PFSK-1 (cell line): ENCODE data around the gene RALGAPB.

Experiments used
- FOXP2 ChIP-seq: optimal IDR thresholded peaks from 2 replicates; pipeline ENCODE3; 2011; ENCODE audit warnings: borderline replicate concordance, control low read depth, inconsistent platforms; ENCODE audit not compliant: insufficient read depth; ENCODE audit errors: extremely low read length, extremely low read depth
- POLR2AphosphoS5 ChIP-seq: IDR thresholded peaks from 2 replicates; pipeline ENCODE4 v1.6.1; 2012; ENCODE audit warnings: low read depth, mild to moderate bottlenecking, control low read depth, low read length, moderate library complexity
- SIN3A ChIP-seq: IDR thresholded peaks from 2 replicates; pipeline ENCODE4 v1.6.1; 2012; ENCODE audit warnings: mild to moderate bottlenecking, low read length, moderate library complexity, borderline replicate concordance; ENCODE audit not compliant: insufficient read depth
- TAF1 ChIP-seq: IDR thresholded peaks from 2 replicates; pipeline ENCODE4 v1.6.1; 2012; ENCODE audit warnings: low read length, control low read depth, borderline replicate concordance; ENCODE audit not compliant: insufficient read depth
- TF ChIP-seq, protein P1 (sequence below), 2 experiments: IDR thresholded peaks; 2 replicates each; pipeline versions ENCODE4 v1.6.1 to v1.8.0; 2011 to 2012; ENCODE audit warnings: low read depth in 2 of 2, low read length in 2 of 2, control low read depth in 1 of 2, inconsistent platforms in 1 of 2, mild to moderate bottlenecking in 1 of 2, moderate library complexity in 1 of 2; ENCODE audit not compliant: insufficient read depth in 1 of 2

RALGAPB gene

DNA sequence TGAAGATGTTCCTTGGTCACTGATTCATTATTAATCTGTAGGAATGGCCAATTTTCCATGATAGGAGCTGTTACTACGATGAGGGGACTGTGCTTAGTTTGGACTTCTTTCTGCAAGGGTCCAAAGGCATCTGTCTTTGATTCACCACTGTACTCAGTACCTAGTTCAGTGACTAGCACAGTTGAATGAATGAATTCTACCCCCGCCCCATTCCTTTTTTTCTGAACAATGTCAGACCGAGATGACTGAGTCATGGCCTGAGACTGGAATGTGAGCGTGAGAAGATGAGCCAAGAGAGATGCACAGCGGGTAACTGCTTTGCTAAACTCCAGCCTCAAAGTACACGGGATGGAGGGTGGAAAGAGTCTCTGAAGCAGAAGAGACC, 37.1 kb upstream of the RALGAPB start:
- TF ChIP-seq SIN3A (no peak), TAF1 (no peak), POLR2AphosphoS5 (no peak)
- TF ChIP-seq, protein P1, sequence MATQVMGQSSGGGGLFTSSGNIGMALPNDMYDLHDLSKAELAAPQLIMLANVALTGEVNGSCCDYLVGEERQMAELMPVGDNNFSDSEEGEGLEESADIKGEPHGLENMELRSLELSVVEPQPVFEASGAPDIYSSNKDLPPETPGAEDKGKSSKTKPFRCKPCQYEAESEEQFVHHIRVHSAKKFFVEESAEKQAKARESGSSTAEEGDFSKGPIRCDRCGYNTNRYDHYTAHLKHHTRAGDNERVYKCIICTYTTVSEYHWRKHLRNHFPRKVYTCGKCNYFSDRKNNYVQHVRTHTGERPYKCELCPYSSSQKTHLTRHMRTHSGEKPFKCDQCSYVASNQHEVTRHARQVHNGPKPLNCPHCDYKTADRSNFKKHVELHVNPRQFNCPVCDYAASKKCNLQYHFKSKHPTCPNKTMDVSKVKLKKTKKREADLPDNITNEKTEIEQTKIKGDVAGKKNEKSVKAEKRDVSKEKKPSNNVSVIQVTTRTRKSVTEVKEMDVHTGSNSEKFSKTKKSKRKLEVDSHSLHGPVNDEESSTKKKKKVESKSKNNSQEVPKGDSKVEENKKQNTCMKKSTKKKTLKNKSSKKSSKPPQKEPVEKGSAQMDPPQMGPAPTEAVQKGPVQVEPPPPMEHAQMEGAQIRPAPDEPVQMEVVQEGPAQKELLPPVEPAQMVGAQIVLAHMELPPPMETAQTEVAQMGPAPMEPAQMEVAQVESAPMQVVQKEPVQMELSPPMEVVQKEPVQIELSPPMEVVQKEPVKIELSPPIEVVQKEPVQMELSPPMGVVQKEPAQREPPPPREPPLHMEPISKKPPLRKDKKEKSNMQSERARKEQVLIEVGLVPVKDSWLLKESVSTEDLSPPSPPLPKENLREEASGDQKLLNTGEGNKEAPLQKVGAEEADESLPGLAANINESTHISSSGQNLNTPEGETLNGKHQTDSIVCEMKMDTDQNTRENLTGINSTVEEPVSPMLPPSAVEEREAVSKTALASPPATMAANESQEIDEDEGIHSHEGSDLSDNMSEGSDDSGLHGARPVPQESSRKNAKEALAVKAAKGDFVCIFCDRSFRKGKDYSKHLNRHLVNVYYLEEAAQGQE (IDR thresholded peaks at IDR 0.05; ENCODE audit: insufficient read depth in 1 of 2, low read depth in 2 of 2, low read length in 2 of 2), result no peak

DNA sequence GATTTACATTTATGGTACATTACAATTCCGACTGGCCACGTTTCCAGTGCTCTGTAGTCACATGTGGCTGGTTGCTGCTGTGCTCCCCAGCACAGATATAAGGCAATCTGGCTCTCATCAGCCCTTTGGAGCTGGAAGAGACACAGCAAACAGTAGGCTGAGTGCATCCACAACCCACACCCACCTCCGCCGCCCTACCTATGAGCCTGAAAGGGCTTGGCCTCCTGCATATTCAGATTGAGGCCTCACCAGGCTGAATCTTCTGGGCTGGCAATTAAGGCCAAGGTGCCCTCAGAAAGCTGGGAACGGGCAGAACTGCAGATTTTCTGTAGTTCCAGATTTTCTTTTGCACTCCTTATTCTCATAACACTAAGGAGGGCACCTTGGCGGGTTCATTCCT, 34.8 kb upstream of the RALGAPB start:
- TF ChIP-seq, protein P1 (IDR thresholded peaks at IDR 0.05; ENCODE audit: insufficient read depth in 1 of 2, low read depth in 2 of 2, low read length in 2 of 2), result no peak
- no peak for TF ChIP-seq TAF1
- TF ChIP-seq POLR2AphosphoS5, result no peak
- TF ChIP-seq SIN3A, result no peak
- TF ChIP-seq FOXP2, result no peak

DNA sequence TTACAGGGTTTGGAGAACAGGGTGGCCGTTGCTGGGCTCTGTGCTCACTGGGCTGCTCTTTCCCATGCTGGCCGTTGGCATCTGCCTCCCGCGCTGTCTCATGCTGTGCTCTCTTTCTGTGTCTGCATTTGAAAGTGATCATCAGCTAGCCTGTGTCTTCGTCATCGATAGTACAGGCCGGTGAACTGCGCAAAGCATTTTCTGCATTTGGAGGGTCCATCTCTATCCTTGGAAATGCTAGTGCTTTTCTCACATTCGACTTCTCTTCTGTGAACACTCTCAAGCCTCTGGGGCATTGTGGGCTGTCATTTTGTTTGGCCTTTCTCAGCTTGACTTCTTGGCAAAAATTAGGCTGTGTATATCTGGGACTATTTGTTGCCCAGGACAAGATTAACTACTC, 30.7 kb upstream of the RALGAPB start:
- TF ChIP-seq FOXP2 (no peak), POLR2AphosphoS5 (no peak), SIN3A (no peak), TAF1 (no peak)
- TF ChIP-seq, protein P1 (IDR thresholded peaks at IDR 0.05; ENCODE audit: insufficient read depth in 1 of 2, low read depth in 2 of 2, low read length in 2 of 2), result no peak

DNA sequence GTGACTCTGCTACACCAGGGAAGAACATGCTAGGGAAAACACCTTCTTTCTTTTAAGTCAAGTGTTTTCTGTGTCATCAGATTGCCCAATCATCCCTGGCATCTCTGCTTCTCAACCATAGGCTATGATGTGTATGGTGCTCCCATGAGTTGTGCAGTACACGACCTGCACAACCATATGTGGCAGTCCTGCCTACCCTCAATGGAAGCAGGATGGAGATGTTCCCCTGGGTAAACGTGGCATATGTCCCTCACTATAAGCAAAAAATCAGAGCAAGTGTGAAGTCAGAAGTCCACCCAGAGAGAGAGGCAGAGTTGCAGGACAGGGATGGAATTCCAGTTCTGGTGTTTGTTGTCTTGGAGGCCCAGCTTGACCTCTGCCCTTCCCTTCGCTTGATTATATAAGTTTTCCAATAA, 27.3 kb upstream of the RALGAPB start:
- no peak for TF ChIP-seq SIN3A
- TF ChIP-seq, protein P1 (IDR thresholded peaks at IDR 0.05; ENCODE audit: insufficient read depth in 1 of 2, low read depth in 2 of 2, low read length in 2 of 2), result no peak
- no peak for TF ChIP-seq TAF1
- TF ChIP-seq FOXP2, result no peak
- TF ChIP-seq POLR2AphosphoS5, result no peak

DNA sequence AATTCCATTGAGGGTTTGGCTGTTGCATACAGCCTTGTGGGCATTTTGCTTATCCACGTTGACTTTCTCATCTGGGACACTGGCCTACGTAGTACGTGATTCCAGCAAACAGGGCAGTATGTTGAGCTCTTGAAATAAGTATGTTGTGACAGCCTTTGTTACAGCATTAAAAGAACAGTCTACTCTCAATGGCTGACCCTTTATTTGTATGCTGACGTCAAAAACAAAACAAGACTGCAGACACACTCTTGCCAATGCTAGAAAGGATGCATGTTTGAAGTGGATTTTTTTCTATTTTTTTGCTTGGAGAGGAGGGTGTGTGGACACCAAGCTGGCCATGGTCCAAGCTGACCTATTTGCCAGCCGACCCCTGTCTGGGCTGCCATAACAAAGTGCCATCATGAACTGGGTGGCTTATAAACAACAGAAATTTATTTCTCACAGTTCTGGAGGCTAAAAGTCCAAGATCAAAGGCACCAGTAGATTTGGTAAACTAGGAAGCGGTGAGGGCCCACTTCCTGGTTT, 26.7 kb upstream of the RALGAPB start:
- TF ChIP-seq, protein P1 (IDR thresholded peaks at IDR 0.05; ENCODE audit: insufficient read depth in 1 of 2, low read depth in 2 of 2, low read length in 2 of 2), result no peak
- TF ChIP-seq FOXP2, result no peak
- TF ChIP-seq TAF1, result no peak
- TF ChIP-seq POLR2AphosphoS5, result no peak
- TF ChIP-seq SIN3A, result no peak
